Right renal pelvis (tissue), 4 donors: Measurements from ENCODE around the gene RNPS1. TPM values are rescaled to one million over a fixed set of nuclear protein-coding genes. Genes with fewer than 3 reads are reported as not detected.
"Not testable (repeated sequence)": the region's sequence is repeated elsewhere in the genome, so short reads cannot be mapped to it uniquely, and the experiment has no call there.

Experiments used
- DNase-seq, 4 donors: peaks; one replicate each; pipeline ENCODE4 v3.0.0-alpha.2; 2013; ENCODE audit warnings: low read depth in 4 of 4, low spot score in 3 of 4, missing footprints in 1 of 4
- polyA plus RNA-seq, 4 donors: library from polyadenylated mRNA; unstranded; fragments of 120-200 nt; gene quantifications; one replicate each; pipeline ENCODE4 v1.2.1, GENCODE V29; 2013; ENCODE audit not compliant: insufficient read length in 4 of 4

The RNPS1 gene
- polyA plus RNA-seq, 4 donors = 184 to 221 (median 195) TPM

- DNase-seq = no peak
These were observed 16.3 kb upstream of the RNPS1 start for GRCh38 chr16:2284001-2284770.

GRCh38 chr16:2282866-2283555 is 15.1 kb upstream of the RNPS1 start:
- DNase-seq = no peak

- no peak for DNase-seq
These were observed 14.3 kb upstream of the RNPS1 start for GRCh38 chr16:2282262-2282661.

- DNase-seq = no peak
These were observed 13.1 kb upstream of the RNPS1 start for GRCh38 chr16:2280981-2281542.

- DNase-seq = no peak
These were observed 12.5 kb upstream of the RNPS1 start for GRCh38 chr16:2280461-2280860.

- no peak for DNase-seq
These were observed 11.3 kb upstream of the RNPS1 start for GRCh38 chr16:2278956-2279800.

GRCh38 chr16:2278272-2278608 is 10.3 kb upstream of the RNPS1 start:
- no peak for DNase-seq

GRCh38 chr16:2277466-2278271 is 9.7 kb upstream of the RNPS1 start:
- DNase-seq = no peak

- no peak for DNase-seq
These were observed 8.7 kb upstream of the RNPS1 start for GRCh38 chr16:2276368-2277195.

GRCh38 chr16:2275476-2276367 is 7.8 kb upstream of the RNPS1 start:
- DNase-seq = no peak

- DNase-seq = no peak
These were observed 6.0 kb upstream of the RNPS1 start for GRCh38 chr16:2273931-2274330.

GRCh38 chr16:2273484-2273883 is 5.6 kb upstream of the RNPS1 start:
- no peak for DNase-seq

GRCh38 chr16:2271848-2272461 is 4.0 kb upstream of the RNPS1 start:
- DNase-seq = no peak

GRCh38 chr16:2270588-2271470 is 2.9 kb upstream of the RNPS1 start:
- DNase-seq = no peak

- DNase-seq = no peak
These were observed 2.1 kb upstream of the RNPS1 start for GRCh38 chr16:2270070-2270462.

GRCh38 chr16:2267505-2267912 is 417 bp downstream of the RNPS1 start:
- not testable (repeated sequence) for DNase-seq

GRCh38 chr16:2266887-2267286 is 1.0 kb downstream of the RNPS1 start:
- DNase-seq = not testable (repeated sequence)
